Heart right ventricle (tissue), 16 donors: ENCODE results near the gene ADIPOR1. TPM values are rescaled to one million over a fixed set of nuclear protein-coding genes. Genes with fewer than 3 reads are reported as not detected.
"Not testable (repeated sequence)": the region's sequence is repeated elsewhere in the genome, so short reads cannot be mapped to it uniquely, and the experiment has no call there.

Experiments
- ATAC-seq, 8 donors: fragments of 200-7000 bp; cut with Tn5 transposase; one replicate each; pipeline ENCODE4 v1.9.1; 2020; ENCODE audit warnings: mild to moderate bottlenecking in 8 of 8, moderate library complexity in 8 of 8, moderate number of reproducible peaks in 1 of 8
- DNase-seq, 2 donors: peaks; one replicate each; pipeline ENCODE4 v3.0.0-alpha.2; 2020
- H3K27ac ChIP-seq, 10 donors: fragments of 200-600 bp; sonication (generic) in 2 of 10; one replicate each; pipeline versions ENCODE4 v1.5.0 to v1.8.0; 2020 to 2022; ENCODE audit warnings: mild to moderate bottlenecking in 3 of 10
- H3K27me3 ChIP-seq, 7 donors: fragments of 200-600 bp; one replicate each; pipeline ENCODE4 v1.8.0; 2021 to 2022; ENCODE audit warnings: mild to moderate bottlenecking in 2 of 7
- H3K36me3 ChIP-seq, 9 donors: fragments of 200-600 bp; sonication (generic) in 1 of 9; one replicate each; pipeline versions ENCODE4 v1.5.0 to v1.8.0; 2020 to 2022; ENCODE audit warnings: mild to moderate bottlenecking in 2 of 9
- H3K4me1 ChIP-seq, 9 donors: fragments of 200-600 bp; sonication (generic) in 1 of 9; one replicate each; pipeline versions ENCODE4 v1.5.0 to v1.8.0; 2020 to 2022; ENCODE audit warnings: mild to moderate bottlenecking in 4 of 9
- H3K4me3 ChIP-seq, 10 donors: fragments of 200-600 bp; sonication (generic) in 2 of 10; one replicate each; pipeline versions ENCODE4 v1.5.0 to v1.8.0; 2020 to 2022; ENCODE audit warnings: mild to moderate bottlenecking in 7 of 10, moderate library complexity in 2 of 10
- H3K9me3 ChIP-seq, 11 donors: fragments of 200-600 bp in 10 of 11; sonication (generic) in 2 of 11; one replicate each; pipeline versions ENCODE4 v1.5.0 to v1.8.0; 2013 to 2022; ENCODE audit warnings: mild to moderate bottlenecking in 2 of 11, control low read depth in 1 of 11, moderate library complexity in 1 of 11
- CTCF ChIP-seq, 9 donors: fragments of 200-600 bp; sonication (generic) in 2 of 9; IDR thresholded peaks; one replicate each; pipeline versions ENCODE4 v1.5.0 to v1.8.0; 2021 to 2022; ENCODE audit warnings: antibody characterized with exemption in 9 of 9, mild to moderate bottlenecking in 5 of 9, moderate library complexity in 1 of 9
- WGBS, 2 donors: extraction: QIAGEN DNeasy Blood & Tissue Kit; methylation state at CpG; one replicate each; pipeline ENCODE4 v1.1.7; 2013; ENCODE audit warnings: inconsistent platforms in 1 of 2; 5-methylcytosine and 5-hydroxymethylcytosine counted together
- intact Hi-C, 10 donors: fragments of 100-400 bp; cut with DNase I; formaldehyde crosslinking; loops; one replicate each; pipeline versions ENCODE4 v1.11.1 to v1.14.2; 2022
- polyA plus RNA-seq, 2 donors: library from polyadenylated mRNA; stranded (reverse); fragments of 200-250 nt; gene quantifications; one replicate each; pipeline ENCODE4 v1.2.3, GENCODE V29; 2013
- total RNA-seq, 10 donors: library from RNA; stranded (reverse); fragmentation: NEBNext Ultra II Directional in 3 of 10; extraction: Animal tissue kit (Norgen Biotek cat#: 25700) in 3 of 10; gene quantifications; one replicate each; pipeline versions ENCODE4 v1.2.1 to v1.2.4, GENCODE V29; 2021 to 2023
- donor health status: Arrhythmogenic right ventricular cardiomyopathy.
- donor health status: ischemic (EF 13 %, LVEDD 7.1; RV severe dilation, severe dysfunction).
- donor health status: healthy with polysubstance abuse.
- donor health status: DM: no; HTN: yes; CAD: no.
- donor health status: DM: no; HTN: no; CAD: no.
- donor health status: ischemic (EF 25% LVEDD 6.9; RV normal size, moderate dysfunction).
- donor health status: ischemic (EF 25% LVEDD 5.7; RV mildly dilated, moderate dysfunction).
- donor health status: healthy.
- donor health status: DM: yes; HTN: yes; CAD: no.
- donor health status: Ischemic cardiomyopathy.
- donor health status: ischemic (EF 35%, LVEDD 5.7; RV mildly dilated, moderate dysfunction).
- donor health status: nonischemic (EF 11% LVEDD 7.7; RV severe dilation, severe dysfunction).
- donor health status: DM: yes; HTN: yes; CAD: no.
- donor health status: PGD.
- donor health status: ischemic (EF 29% LVEDD 5.4; RV normal size, mild dysfunction).
- donor health status: nonischemic (EF 23%, LVEDD 6.1; RV moderate dilation, normal function).

ADIPOR1 gene
- total and polyA plus RNA-seq, 12 donors, result 56.3 to 117 (median 95.0) TPM

GRCh38 chr1:202923533-202923932, 34.6 kb downstream of the ADIPOR1 start:
- intact Hi-C loops, result loop anchor here in 2 of 10 donors (10.0 kb wide), 2 partner anchors 61 to 71 kb away; no protein-coding TSS in a partner anchor
- no peaks in the 10 kb centered on the region for H3K9me3 ChIP-seq
- DNase-seq, result no peak
- no peak for ATAC-seq
- H3K4me3 ChIP-seq, result no peak overlapping the region
- H3K27ac ChIP-seq, result no peak overlapping the region
- peaks cover 0 to 53% (median 15%) of the 10 kb centered on the region in 9 donors for H3K36me3 ChIP-seq
- 90 to 92% methylated on average over 3 of the region's 3 CpGs for WGBS, 2 donors
- H3K4me1 ChIP-seq, result peaks cover 2 to 49% (median 18%) of the 10 kb centered on the region in 9 donors
- no peak for TF ChIP-seq CTCF (IDR thresholded peaks at IDR 0.05)
- H3K27me3 ChIP-seq, result no peaks in the 10 kb centered on the region

GRCh38 chr1:202919615-202920014, 38.5 kb downstream of the ADIPOR1 start:
- Histone ChIP-seq H3K27me3 (no peaks in the 10 kb centered on the region), H3K9me3 (no peaks in the 10 kb centered on the region), H3K4me1 (peaks cover 0 to 26% (median 6%) of the 10 kb centered on the region in 9 donors), H3K4me3 (no peak overlapping the region), H3K27ac (no peak overlapping the region), H3K36me3 (peaks cover 0 to 89% (median 49%) of the 10 kb centered on the region in 9 donors)
- intact Hi-C loops, result loop anchor here in 3 of 10 donors (10.0 kb wide), 3 partner anchors 65 to 155 kb away; no protein-coding TSS in a partner anchor
- no peak for ATAC-seq
- no peak for TF ChIP-seq CTCF (IDR thresholded peaks at IDR 0.05)
- DNase-seq, result no peak

- no peak overlapping the region for H3K27ac ChIP-seq
- intact Hi-C loops, result loop anchor here in 1 of 10 donors (10.0 kb wide), 1 partner anchor 150 kb away; no protein-coding TSS in a partner anchor
- TF ChIP-seq CTCF (IDR thresholded peaks at IDR 0.05), result no peak
- no peaks in the 10 kb centered on the region for H3K4me1 ChIP-seq
- H3K27me3 ChIP-seq, result no peaks in the 10 kb centered on the region
- peaks cover 0 to 100% (median 76%) of the 10 kb centered on the region in 9 donors for H3K36me3 ChIP-seq
- H3K9me3 ChIP-seq, result no peaks in the 10 kb centered on the region
- ATAC-seq (no peak), DNase-seq (no peak)
- no peak overlapping the region for H3K4me3 ChIP-seq
These were observed 43.0 kb downstream of the ADIPOR1 start for GRCh38 chr1:202915146-202915545.

GRCh38 chr1:202912476-202912875, 45.6 kb downstream of the ADIPOR1 start:
- H3K4me1 ChIP-seq, H3K27me3 ChIP-seq, H3K4me3 ChIP-seq, DNase-seq, H3K27ac ChIP-seq, H3K9me3 ChIP-seq, ATAC-seq: not testable (repeated sequence)
- 94 to 98% methylated on average over 4 of the region's 4 CpGs for WGBS, 2 donors
- H3K36me3 ChIP-seq, result peaks cover 3 to 100% (median 80%) of the 10 kb centered on the region in 9 donors
- intact Hi-C loops, result loop anchor here in 1 of 10 donors (10.0 kb wide), 1 partner anchor 148 kb away; no protein-coding TSS in a partner anchor

GRCh38 chr1:202909494-202909893, 48.6 kb downstream of the ADIPOR1 start:
- peaks cover 0 to 100% (median 64%) of the 10 kb centered on the region in 9 donors for H3K36me3 ChIP-seq
- intact Hi-C loops, result no loop called here
- DNase-seq (no peak), ATAC-seq (no peak)
- WGBS, 2 donors, result 75 to 82% methylated on average over 1 of the region's 1 CpG
- H3K9me3 ChIP-seq, result no peaks in the 10 kb centered on the region
- no peaks in the 10 kb centered on the region for H3K27me3 ChIP-seq
- no peak for TF ChIP-seq CTCF (IDR thresholded peaks at IDR 0.05)
- no peak overlapping the region for H3K27ac ChIP-seq
- no peaks in the 10 kb centered on the region for H3K4me1 ChIP-seq
- no peak overlapping the region for H3K4me3 ChIP-seq
